Psoas muscle (tissue), 8 donors: ENCODE results near the gene METRNL. TPM values are rescaled to one million over a fixed set of nuclear protein-coding genes. Genes with fewer than 3 reads are reported as not detected.

ENCODE experiments used
- ATAC-seq, 4 donors: fragments of 200-7000 bp; cut with Tn5 transposase; one replicate each; pipeline ENCODE4 v1.9.1; 2020; ENCODE audit warnings: moderate library complexity in 3 of 4, mild to moderate bottlenecking in 2 of 4
- DNase-seq, 2 donors: peaks; one replicate each; pipeline ENCODE4 v3.0.0-alpha.2; 2020
- H3K27ac ChIP-seq: fragments of 200-600 bp; one replicate; pipeline ENCODE4 v1.8.0; 2022
- H3K27me3 ChIP-seq, 3 donors: fragments of 200-600 bp in 1 of 3; one replicate each; pipeline versions ENCODE4 v1.6.1 to v1.8.0; 2013 to 2022; ENCODE audit warnings: low read length in 2 of 3, mild to moderate bottlenecking in 2 of 3, moderate library complexity in 1 of 3; ENCODE audit not compliant: insufficient read depth in 3 of 3
- H3K36me3 ChIP-seq, 2 donors: fragments of 200-600 bp in 1 of 2; one replicate each; pipeline versions ENCODE4 v1.6.1 to v1.8.0; 2013 to 2022; ENCODE audit warnings: low read depth in 1 of 2, mild to moderate bottlenecking in 1 of 2, moderate library complexity in 1 of 2; ENCODE audit not compliant: insufficient read depth in 1 of 2
- H3K4me1 ChIP-seq: fragments of 200-600 bp; one replicate; pipeline ENCODE4 v1.8.0; 2022
- H3K4me3 ChIP-seq: fragments of 200-600 bp; one replicate; pipeline ENCODE4 v1.8.0; 2022; ENCODE audit warnings: mild to moderate bottlenecking
- H3K9me3 ChIP-seq: fragments of 200-600 bp; one replicate; pipeline ENCODE4 v1.8.0; 2022
- CTCF ChIP-seq: fragments of 200-600 bp; IDR thresholded peaks from one replicate; pipeline ENCODE4 v1.8.0; 2022; ENCODE audit warnings: antibody characterized with exemption
- WGBS, 3 donors: extraction: QIAGEN DNeasy Blood & Tissue Kit; methylation state at CpG; one replicate each; pipeline versions ENCODE4 v1.1.6 to v1.1.7; 2013; 5-methylcytosine and 5-hydroxymethylcytosine counted together
- intact Hi-C, 2 donors: fragments of 100-400 bp; cut with DNase I; formaldehyde crosslinking; loops; one replicate each; pipeline versions ENCODE4 v1.11.0 to v1.14.2; 2022
- polyA plus RNA-seq, 3 donors: library from polyadenylated mRNA; stranded (reverse); fragments of 200-250 nt; gene quantifications; one replicate each; pipeline ENCODE4 v1.2.3, GENCODE V29; 2013
- total RNA-seq, 4 donors: library from RNA; stranded (reverse); fragmentation: NEBNext Ultra II Directional in 2 of 4; extraction: Animal tissue kit (Norgen Biotek cat#: 25700) in 2 of 4; gene quantifications; one replicate each; pipeline versions ENCODE4 v1.2.1 to v1.2.4, GENCODE V29; 2021 to 2023
- donor health status: healthy with polysubstance abuse.
- donor health status: DM: no; HTN: no; CAD: no; lungs with moderate emphysema.
- donor health status: Bipolar disorder and iron deficiency.
- donor health status: healthy.
- donor health status: DM: yes; HTN: yes; CAD: no.
- donor health status: DM: no; HTN: no; CAD: no.
- donor health status: DM: no; HTN: no; CAD: no.
- donor health status: DM: yes; HTN: yes; CAD: no.

Gene METRNL
- total and polyA plus RNA-seq, 7 donors, result 6.7 to 81.7 (median 12.1) TPM

GRCh38 chr17:83057793-83058265 lies 21.6 kb upstream of the METRNL start:
- peak; percentile 1 to 16 (median 13) for ATAC-seq
- no peaks in the 10 kb centered on the region for H3K36me3 ChIP-seq
- no peaks in the 10 kb centered on the region for H3K9me3 ChIP-seq
- no peak overlapping the region for H3K4me3 ChIP-seq
- peak in 1 of 2 donors; percentile 66 for DNase-seq
- TF ChIP-seq CTCF, result no peak
- H3K27ac ChIP-seq, result no peak overlapping the region
- 54 to 74% (median 56%) methylated on average over 18 to 19 of the region's 19 CpGs for WGBS, 3 donors
- H3K4me1 ChIP-seq, result peaks cover 25% of the 10 kb centered on the region
- intact Hi-C loops, result no loop called here
- H3K27me3 ChIP-seq, result no peaks in the 10 kb centered on the region

DNA sequence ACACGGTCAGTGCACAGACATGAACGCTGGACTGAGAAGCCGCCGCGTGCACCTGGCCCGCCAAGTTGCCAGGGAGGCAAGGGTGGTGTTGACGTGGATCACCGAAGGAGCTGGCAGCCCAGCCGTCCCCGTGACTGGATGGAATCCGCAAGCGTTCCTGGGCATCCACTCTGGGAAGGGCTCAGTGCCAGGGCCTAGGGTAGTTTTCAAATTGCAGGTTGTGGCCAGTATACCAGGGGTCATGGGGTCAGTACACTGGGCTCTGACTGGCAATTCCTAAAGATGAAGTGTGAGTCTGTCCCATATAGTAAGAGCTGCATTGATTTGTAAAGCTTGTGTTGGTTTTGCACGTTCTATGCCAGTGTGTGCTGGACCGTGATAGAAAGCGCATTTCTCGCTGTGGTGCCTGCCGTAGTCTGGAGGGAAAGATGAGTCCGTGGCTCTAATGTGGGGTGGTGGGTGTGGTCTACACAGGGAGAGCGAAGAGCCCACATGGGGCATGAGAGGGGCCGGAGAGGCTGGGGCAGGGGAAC lies 21.1 kb upstream of the METRNL start:
- Histone ChIP-seq H3K9me3 (no peaks in the 10 kb centered on the region), H3K27me3 (no peaks in the 10 kb centered on the region), H3K36me3 (no peaks in the 10 kb centered on the region), H3K27ac (no peak overlapping the region), H3K4me3 (no peak overlapping the region), H3K4me1 (peaks cover 25% of the 10 kb centered on the region)
- intact Hi-C loops, result no loop called here
- 40 to 65% (median 43%) methylated on average over 20 of the region's 20 CpGs for WGBS, 3 donors
- TF ChIP-seq CTCF, result no peak
- peak; percentile 71 to 77 (median 76) for ATAC-seq
- peak; percentile 58 to 79 for DNase-seq

- no peak for TF ChIP-seq CTCF
- intact Hi-C loops, result no loop called here
- Histone ChIP-seq H3K36me3 (no peaks in the 10 kb centered on the region), H3K4me3 (no peak overlapping the region), H3K9me3 (no peaks in the 10 kb centered on the region), H3K27me3 (no peaks in the 10 kb centered on the region), H3K4me1 (peaks cover 17% of the 10 kb centered on the region), H3K27ac (no peak overlapping the region)
- WGBS, 3 donors, result 83 to 89% (median 83%) methylated on average over 8 of the region's 8 CpGs
- no peak for ATAC-seq
- DNase-seq, result no peak
These were observed 17.8 kb upstream of the METRNL start for GRCh38 chr17:83061586-83061985.

DNA sequence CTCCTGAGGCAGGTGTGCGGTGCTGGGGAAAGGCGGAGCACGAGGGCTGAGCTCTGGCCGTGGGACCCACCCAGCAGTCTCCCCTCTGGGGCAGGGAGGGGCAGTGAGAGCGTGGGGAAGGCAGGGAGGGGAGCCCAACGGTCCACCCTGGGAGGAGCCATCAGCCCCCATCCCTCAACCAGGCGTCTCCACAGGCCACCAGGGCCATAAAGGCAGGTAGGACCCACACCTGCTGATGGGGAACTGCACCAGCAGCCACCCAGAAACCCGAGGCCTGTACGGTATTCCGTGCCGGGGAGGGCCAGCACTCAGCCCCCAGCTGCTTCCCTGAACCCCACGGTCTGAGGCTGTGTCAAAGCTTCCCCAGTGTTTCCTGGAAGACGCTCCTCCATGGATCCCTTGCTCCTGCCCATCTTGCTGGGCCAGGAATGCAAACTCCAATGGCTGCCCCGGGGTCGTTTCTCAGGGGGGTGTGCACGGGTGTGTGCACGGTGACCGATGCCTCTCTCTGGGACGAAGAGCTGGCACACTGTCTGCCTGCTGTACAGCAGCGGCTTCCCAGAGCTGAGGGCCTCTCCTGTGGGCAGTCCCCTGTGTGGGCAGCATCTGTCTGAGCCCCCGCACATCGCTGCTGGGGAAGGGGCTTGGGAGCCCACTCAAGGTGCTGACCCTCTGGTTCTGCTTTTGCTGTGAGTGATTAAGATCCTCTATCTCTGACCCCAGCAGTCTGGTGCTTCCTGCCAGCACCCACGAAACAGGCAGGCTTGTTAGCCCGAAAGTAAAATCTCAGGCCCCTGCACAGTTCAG lies 17.2 kb upstream of the METRNL start:
- Histone ChIP-seq H3K27me3 (no peaks in the 10 kb centered on the region), H3K36me3 (no peaks in the 10 kb centered on the region), H3K4me3 (no peak overlapping the region), H3K9me3 (no peaks in the 10 kb centered on the region), H3K4me1 (peaks cover 11% of the 10 kb centered on the region), H3K27ac (no peak overlapping the region)
- ATAC-seq, result no peak
- no peak for TF ChIP-seq CTCF
- 75 to 86% (median 77%) methylated on average over 23 to 24 of the region's 24 CpGs for WGBS, 3 donors
- DNase-seq, result peak in 1 of 2 donors; percentile 40
- intact Hi-C loops, result no loop called here
